GM10847 (cell line): Measurements from ENCODE around the gene PDCD1.

Experiments used
- POLR2A ChIP-seq: IDR thresholded peaks from 2 replicates; pipeline ENCODE4 v1.6.1; 2011; ENCODE audit not compliant: insufficient read length; ENCODE audit errors: extremely low read depth

PDCD1 gene

GRCh38 chr2:241853651-241854341, 4.9 kb downstream of the PDCD1 start:
- no peak for TF ChIP-seq POLR2A

GRCh38 chr2:241852981-241853631, 5.6 kb downstream of the PDCD1 start:
- no peak for TF ChIP-seq POLR2A

GRCh38 chr2:241852116-241852980, 6.3 kb downstream of the PDCD1 start:
- TF ChIP-seq POLR2A, result no peak

GRCh38 chr2:241851325-241852115, 7.2 kb downstream of the PDCD1 start:
- no peak for TF ChIP-seq POLR2A

GRCh38 chr2:241850544-241851324, 8.0 kb downstream of the PDCD1 start:
- TF ChIP-seq POLR2A, result no peak

- TF ChIP-seq POLR2A, result no peak
These were observed 8.8 kb downstream of the PDCD1 start for GRCh38 chr2:241849616-241850543.

- TF ChIP-seq POLR2A, result no peak
These were observed 9.7 kb downstream of the PDCD1 start for GRCh38 chr2:241848761-241849615.

GRCh38 chr2:241846406-241846805, 12.3 kb downstream of the PDCD1 start:
- TF ChIP-seq POLR2A, result no peak

- TF ChIP-seq POLR2A, result no peak
These were observed 13.7 kb downstream of the PDCD1 start for GRCh38 chr2:241844831-241845578.

- peak; percentile 18 for TF ChIP-seq POLR2A
These were observed 14.5 kb downstream of the PDCD1 start for GRCh38 chr2:241844066-241844728.

- TF ChIP-seq POLR2A, result no peak
These were observed 15.2 kb downstream of the PDCD1 start for GRCh38 chr2:241843321-241844065.
